ENCODE data around the gene CISH. TPM values are rescaled to one million over a fixed set of nuclear protein-coding genes. Genes with fewer than 3 reads are reported as not detected.

CISH gene
- total and polyA plus RNA-seq, 10 of the 15 experiments (the other 5 are each of a cell fraction or from before 2014, with no cell fraction given): 0.21 to 4.4 (median 1.8) TPM

DNA sequence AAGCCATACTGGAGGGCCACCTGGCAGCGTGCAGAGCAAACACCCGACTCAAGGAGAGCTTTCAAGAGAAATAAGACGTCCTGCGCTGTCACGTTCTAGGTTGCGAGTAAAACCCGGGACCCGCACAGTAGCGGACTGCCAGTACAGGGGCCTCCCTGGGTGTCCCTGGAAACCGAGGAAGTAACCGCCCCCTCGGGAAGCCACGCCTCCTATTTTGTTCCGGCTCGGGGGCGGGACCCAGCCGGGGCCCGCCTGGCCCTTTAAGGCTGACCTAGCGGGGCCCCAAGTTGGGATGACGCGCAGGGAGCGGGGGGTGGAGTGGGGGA, 5.2 kb upstream of the CISH start:
- ChIA-PET CTCF (interaction anchor here (0.8 to 13.9 kb wide), 31 partner anchors 8 to 1063 kb away, joined by 3 to 410 read pairs (median 5); partner anchors contain the start of genes C3orf18, HEMK1, MANF and RBM15B), RAD21 (ENCODE audit: unreplicated experiment) (interaction anchor here (0.8 to 12.9 kb wide), 13 partner anchors 11 to 818 kb away, joined by 3 to 244 read pairs (median 6); partner anchors contain the start of genes CYB561D2, HEMK1, MANF and NPRL2), POLR2A (interaction anchor here (0.8 to 1.7 kb wide), 4 partner anchors 26 to 768 kb away, joined by 3 to 10 read pairs (median 4); partner anchors contain the start of genes C3orf18 and MANF), SMC1A (ENCODE audit: uncharacterized antibody, unreplicated experiment) (interaction anchor here (0.8 to 11.4 kb wide), 15 partner anchors 8 to 818 kb away, joined by 3 to 186 read pairs (median 5); partner anchors contain the start of genes C3orf18 and HEMK1)
- under 1% methylated on average over 18 of the region's 22 CpGs for WGBS (ENCODE audit: insufficient coverage, insufficient replicate concordance, low lambda C conversion rate, missing lambda C conversion rate)
- H3K4me1 ChIP-seq (ENCODE audit: control insufficient read depth, insufficient read depth, low read length): peaks cover 23% of the 10 kb centered on the region
- no peaks in the 10 kb centered on the region for H3K36me3 ChIP-seq (ENCODE audit: control insufficient read depth in 2 of 2, insufficient read depth in 2 of 2, low read length in 1 of 2)
- peak; percentile 72 for DNase-seq (ENCODE audit: low read depth, low spot score)
- in situ Hi-C loops (cut with MboI) (loop anchor here (5.0 to 25.0 kb wide), 2 partner anchors 761 to 1071 kb away; no protein-coding TSS in a partner anchor), intact Hi-C loops (cut with micrococcal nuclease; ENCODE audit: unreplicated experiment) (loop anchor here (1.0 to 5.0 kb wide), 7 partner anchors 36 to 1066 kb away; partner anchors contain the start of gene MANF)
- no peaks in the 10 kb centered on the region for H3K9me3 ChIP-seq (replicated peaks; ENCODE audit: control insufficient read depth, insufficient read depth, low read length)
- peak overlapping the region; percentile 15; the same call in 1 of the 2 replicates for H3K9ac ChIP-seq (ENCODE audit: control insufficient read depth, insufficient read depth, low read length)
- ATAC-seq: peak; percentile 80
- H3K27me3 ChIP-seq (replicated peaks in 1 of 2; ENCODE audit: control insufficient read depth in 2 of 2, insufficient read depth in 2 of 2, low read length in 1 of 2): no peaks in the 10 kb centered on the region
- FAIRE-seq: no peak
- peak overlapping the region; percentile 99 for H3K4me2 ChIP-seq (ENCODE audit: control insufficient read depth, insufficient read depth)
- BruUV-seq (replicated peaks): no TSS peak
- H4K20me1 ChIP-seq (ENCODE audit: control insufficient read depth, insufficient read depth): no peaks in the 10 kb centered on the region
- no peak overlapping the region for H3K27ac ChIP-seq (ENCODE audit: control insufficient read depth, insufficient read depth)
- H2AFZ ChIP-seq (ENCODE audit: control insufficient read depth, low read depth, low read length): peak overlapping the region; percentile 84
- peaks cover 4% of the 10 kb centered on the region for H3K79me2 ChIP-seq (ENCODE audit: control insufficient read depth, insufficient read depth, low read length)
- H3K4me3 ChIP-seq: peak overlapping the region; percentile 71
- TF ChIP-seq, protein P1, sequence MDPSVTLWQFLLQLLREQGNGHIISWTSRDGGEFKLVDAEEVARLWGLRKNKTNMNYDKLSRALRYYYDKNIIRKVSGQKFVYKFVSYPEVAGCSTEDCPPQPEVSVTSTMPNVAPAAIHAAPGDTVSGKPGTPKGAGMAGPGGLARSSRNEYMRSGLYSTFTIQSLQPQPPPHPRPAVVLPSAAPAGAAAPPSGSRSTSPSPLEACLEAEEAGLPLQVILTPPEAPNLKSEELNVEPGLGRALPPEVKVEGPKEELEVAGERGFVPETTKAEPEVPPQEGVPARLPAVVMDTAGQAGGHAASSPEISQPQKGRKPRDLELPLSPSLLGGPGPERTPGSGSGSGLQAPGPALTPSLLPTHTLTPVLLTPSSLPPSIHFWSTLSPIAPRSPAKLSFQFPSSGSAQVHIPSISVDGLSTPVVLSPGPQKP (IDR thresholded peaks at IDR 0.05; ENCODE audit: low read depth, low read length): no peak
- no peak for TF ChIP-seq IKZF2 (IDR thresholded peaks at IDR 0.05)
- no peak for TF ChIP-seq MTA2 (IDR thresholded peaks at IDR 0.05; ENCODE audit: low read depth)
- no peak for TF ChIP-seq CBFB (IDR thresholded peaks at IDR 0.05; ENCODE audit: low read depth)
- peak; percentile 80; the same call in 1 of the 2 replicates for TF ChIP-seq SIN3A (IDR thresholded peaks at IDR 0.05; ENCODE audit: low read depth, low read length)
- TF ChIP-seq ASH2L (IDR thresholded peaks at IDR 0.05; ENCODE audit: borderline replicate concordance, low read depth): no peak
- TF ChIP-seq RFX5 (IDR thresholded peaks at IDR 0.05; ENCODE audit: low read depth, low read length): no peak
- TF ChIP-seq, protein P2, sequence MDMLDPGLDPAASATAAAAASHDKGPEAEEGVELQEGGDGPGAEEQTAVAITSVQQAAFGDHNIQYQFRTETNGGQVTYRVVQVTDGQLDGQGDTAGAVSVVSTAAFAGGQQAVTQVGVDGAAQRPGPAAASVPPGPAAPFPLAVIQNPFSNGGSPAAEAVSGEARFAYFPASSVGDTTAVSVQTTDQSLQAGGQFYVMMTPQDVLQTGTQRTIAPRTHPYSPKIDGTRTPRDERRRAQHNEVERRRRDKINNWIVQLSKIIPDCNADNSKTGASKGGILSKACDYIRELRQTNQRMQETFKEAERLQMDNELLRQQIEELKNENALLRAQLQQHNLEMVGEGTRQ (IDR thresholded peaks at IDR 0.05; ENCODE audit: borderline replicate concordance, low read depth, low read length): no peak
- TF ChIP-seq TCF12 (IDR thresholded peaks at IDR 0.05; ENCODE audit: low read depth, low read length): no peak
- TF ChIP-seq NFYB (IDR thresholded peaks at IDR 0.05; ENCODE audit: insufficient read depth, low read depth, low read length): no peak
- TF ChIP-seq, protein P3, sequence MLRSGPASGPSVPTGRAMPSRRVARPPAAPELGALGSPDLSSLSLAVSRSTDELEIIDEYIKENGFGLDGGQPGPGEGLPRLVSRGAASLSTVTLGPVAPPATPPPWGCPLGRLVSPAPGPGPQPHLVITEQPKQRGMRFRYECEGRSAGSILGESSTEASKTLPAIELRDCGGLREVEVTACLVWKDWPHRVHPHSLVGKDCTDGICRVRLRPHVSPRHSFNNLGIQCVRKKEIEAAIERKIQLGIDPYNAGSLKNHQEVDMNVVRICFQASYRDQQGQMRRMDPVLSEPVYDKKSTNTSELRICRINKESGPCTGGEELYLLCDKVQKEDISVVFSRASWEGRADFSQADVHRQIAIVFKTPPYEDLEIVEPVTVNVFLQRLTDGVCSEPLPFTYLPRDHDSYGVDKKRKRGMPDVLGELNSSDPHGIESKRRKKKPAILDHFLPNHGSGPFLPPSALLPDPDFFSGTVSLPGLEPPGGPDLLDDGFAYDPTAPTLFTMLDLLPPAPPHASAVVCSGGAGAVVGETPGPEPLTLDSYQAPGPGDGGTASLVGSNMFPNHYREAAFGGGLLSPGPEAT (IDR thresholded peaks at IDR 0.05; ENCODE audit: low read depth): 0 out of 2 replicates have a peak, but pooled peaks have one; percentile 36
- TF ChIP-seq SMAD1 (IDR thresholded peaks at IDR 0.05; ENCODE audit: low read depth, partially characterized antibody): no peak
- TF ChIP-seq, protein P4, sequence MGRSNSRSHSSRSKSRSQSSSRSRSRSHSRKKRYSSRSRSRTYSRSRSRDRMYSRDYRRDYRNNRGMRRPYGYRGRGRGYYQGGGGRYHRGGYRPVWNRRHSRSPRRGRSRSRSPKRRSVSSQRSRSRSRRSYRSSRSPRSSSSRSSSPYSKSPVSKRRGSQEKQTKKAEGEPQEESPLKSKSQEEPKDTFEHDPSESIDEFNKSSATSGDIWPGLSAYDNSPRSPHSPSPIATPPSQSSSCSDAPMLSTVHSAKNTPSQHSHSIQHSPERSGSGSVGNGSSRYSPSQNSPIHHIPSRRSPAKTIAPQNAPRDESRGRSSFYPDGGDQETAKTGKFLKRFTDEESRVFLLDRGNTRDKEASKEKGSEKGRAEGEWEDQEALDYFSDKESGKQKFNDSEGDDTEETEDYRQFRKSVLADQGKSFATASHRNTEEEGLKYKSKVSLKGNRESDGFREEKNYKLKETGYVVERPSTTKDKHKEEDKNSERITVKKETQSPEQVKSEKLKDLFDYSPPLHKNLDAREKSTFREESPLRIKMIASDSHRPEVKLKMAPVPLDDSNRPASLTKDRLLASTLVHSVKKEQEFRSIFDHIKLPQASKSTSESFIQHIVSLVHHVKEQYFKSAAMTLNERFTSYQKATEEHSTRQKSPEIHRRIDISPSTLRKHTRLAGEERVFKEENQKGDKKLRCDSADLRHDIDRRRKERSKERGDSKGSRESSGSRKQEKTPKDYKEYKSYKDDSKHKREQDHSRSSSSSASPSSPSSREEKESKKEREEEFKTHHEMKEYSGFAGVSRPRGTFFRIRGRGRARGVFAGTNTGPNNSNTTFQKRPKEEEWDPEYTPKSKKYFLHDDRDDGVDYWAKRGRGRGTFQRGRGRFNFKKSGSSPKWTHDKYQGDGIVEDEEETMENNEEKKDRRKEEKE (IDR thresholded peaks at IDR 0.05): no peak
- no peak for TF ChIP-seq PAX5 (IDR thresholded peaks at IDR 0.05; ENCODE audit: borderline replicate concordance, low read depth, low read length)
- no peak for TF ChIP-seq YY1 (IDR thresholded peaks at IDR 0.05; ENCODE audit: low read depth, low read length)
- TF ChIP-seq, protein P5, sequence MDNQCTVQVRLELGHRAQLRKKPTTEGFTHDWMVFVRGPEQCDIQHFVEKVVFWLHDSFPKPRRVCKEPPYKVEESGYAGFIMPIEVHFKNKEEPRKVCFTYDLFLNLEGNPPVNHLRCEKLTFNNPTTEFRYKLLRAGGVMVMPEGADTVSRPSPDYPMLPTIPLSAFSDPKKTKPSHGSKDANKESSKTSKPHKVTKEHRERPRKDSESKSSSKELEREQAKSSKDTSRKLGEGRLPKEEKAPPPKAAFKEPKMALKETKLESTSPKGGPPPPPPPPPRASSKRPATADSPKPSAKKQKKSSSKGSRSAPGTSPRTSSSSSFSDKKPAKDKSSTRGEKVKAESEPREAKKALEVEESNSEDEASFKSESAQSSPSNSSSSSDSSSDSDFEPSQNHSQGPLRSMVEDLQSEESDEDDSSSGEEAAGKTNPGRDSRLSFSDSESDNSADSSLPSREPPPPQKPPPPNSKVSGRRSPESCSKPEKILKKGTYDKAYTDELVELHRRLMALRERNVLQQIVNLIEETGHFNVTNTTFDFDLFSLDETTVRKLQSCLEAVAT (IDR thresholded peaks at IDR 0.05): no peak

Measured in GM12878 (cell line).